Measurements from ENCODE around the gene TF. TPM values are rescaled to one million over a fixed set of nuclear protein-coding genes. Genes with fewer than 3 reads are reported as not detected.

TF gene
- total RNA-seq, 1 experiment from 2014 or later, result 0.09 TPM

- H3K36me3 Mint-ChIP-seq (ENCODE audit: insufficient read depth in 1 of 3, low read depth in 3 of 3), result peaks cover 0 to 2% (median 0%) of the 10 kb centered on the region in 3 experiments; a peak in 2 of 7 replicates
- Histone ChIP-seq H3K9me3 (ENCODE audit: control insufficient read depth, low read depth, low read length) (no peaks in the 10 kb centered on the region), H4K8ac (replicated peaks; ENCODE audit: insufficient read length, low read depth, low read length) (no peak overlapping the region), H2AFZ (ENCODE audit: low read length) (no peak overlapping the region), H2BK20ac (ENCODE audit: low read depth, low read length, poor library complexity, severe bottlenecking) (no peak overlapping the region), H2BK15ac (ENCODE audit: low read depth, low read length) (peak overlapping the region; percentile 37; the same call in 1 of the 2 replicates), H2BK12ac (ENCODE audit: insufficient read length, low read depth, low read length) (no peak overlapping the region), H2BK5ac (ENCODE audit: insufficient read length, low read length) (no peak overlapping the region), H3K56ac (ENCODE audit: insufficient read length, low read depth, low read length) (no peak overlapping the region), H3T11ph (ENCODE audit: low read length) (no peak overlapping the region), H3K18ac (ENCODE audit: insufficient read length, low read depth, low read length) (no peak overlapping the region), H4K91ac (ENCODE audit: insufficient read length, low read depth, low read length) (no peak overlapping the region), H3K4me2 (ENCODE audit: insufficient read depth, insufficient read length, low read length) (no peak overlapping the region), H3K79me1 (ENCODE audit: insufficient read depth, low read depth, low read length, poor library complexity, severe bottlenecking) (no peaks in the 10 kb centered on the region), H3K4me1 (ENCODE audit: insufficient read depth, low read length) (no peaks in the 10 kb centered on the region), H3K14ac (ENCODE audit: insufficient read depth, low read length) (no peak overlapping the region), H4K20me1 (ENCODE audit: control insufficient read depth, insufficient read depth, insufficient read length) (no peaks in the 10 kb centered on the region), H2BK120ac (ENCODE audit: low read depth, low read length, poor library complexity, severe bottlenecking) (no peak overlapping the region), H3K9ac (ENCODE audit: extremely low read depth, insufficient read length, low read length) (no peak overlapping the region), H3K23me2 (ENCODE audit: insufficient read length, low read depth, low read length, poor library complexity, severe bottlenecking) (no peaks in the 10 kb centered on the region), H2AK5ac (ENCODE audit: insufficient read length, low read length) (no peak overlapping the region), H3K27me3 (ENCODE audit: insufficient read depth, low read length) (no peaks in the 10 kb centered on the region), H3K79me2 (ENCODE audit: insufficient read depth, low read length) (no peaks in the 10 kb centered on the region), H3K4ac (ENCODE audit: low read depth, low read length) (no peak overlapping the region), H3K27ac (ENCODE audit: insufficient read length, low read depth, low read length) (no peak overlapping the region), H4K5ac (ENCODE audit: insufficient read length, low read depth, low read length) (no peak overlapping the region), H3K23ac (ENCODE audit: insufficient read length, low read depth, low read length) (no peak overlapping the region)
- H3K4me3 Mint-ChIP-seq, result no peak overlapping the region
- no CpG with 5 or more reads among the region's 7 CpGs for WGBS (ENCODE audit: extremely low coverage, insufficient read length, low lambda C conversion rate)
- no peak for DNase-seq
- TF ChIP-seq, protein P1, sequence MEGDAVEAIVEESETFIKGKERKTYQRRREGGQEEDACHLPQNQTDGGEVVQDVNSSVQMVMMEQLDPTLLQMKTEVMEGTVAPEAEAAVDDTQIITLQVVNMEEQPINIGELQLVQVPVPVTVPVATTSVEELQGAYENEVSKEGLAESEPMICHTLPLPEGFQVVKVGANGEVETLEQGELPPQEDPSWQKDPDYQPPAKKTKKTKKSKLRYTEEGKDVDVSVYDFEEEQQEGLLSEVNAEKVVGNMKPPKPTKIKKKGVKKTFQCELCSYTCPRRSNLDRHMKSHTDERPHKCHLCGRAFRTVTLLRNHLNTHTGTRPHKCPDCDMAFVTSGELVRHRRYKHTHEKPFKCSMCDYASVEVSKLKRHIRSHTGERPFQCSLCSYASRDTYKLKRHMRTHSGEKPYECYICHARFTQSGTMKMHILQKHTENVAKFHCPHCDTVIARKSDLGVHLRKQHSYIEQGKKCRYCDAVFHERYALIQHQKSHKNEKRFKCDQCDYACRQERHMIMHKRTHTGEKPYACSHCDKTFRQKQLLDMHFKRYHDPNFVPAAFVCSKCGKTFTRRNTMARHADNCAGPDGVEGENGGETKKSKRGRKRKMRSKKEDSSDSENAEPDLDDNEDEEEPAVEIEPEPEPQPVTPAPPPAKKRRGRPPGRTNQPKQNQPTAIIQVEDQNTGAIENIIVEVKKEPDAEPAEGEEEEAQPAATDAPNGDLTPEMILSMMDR (conservative IDR thresholded peaks at IDR 0.05), result no peak
- H3K27me3 Mint-ChIP-seq (ENCODE audit: low read depth), result peaks cover 13% of the 10 kb centered on the region
- H3K27ac Mint-ChIP-seq, result no peak overlapping the region; a peak in 1 of 7 replicates
- no peaks in the 10 kb centered on the region for H3K4me1 Mint-ChIP-seq
- peaks cover 0 to 4% of the 10 kb centered on the region in 2 experiments; a peak in 2 of 5 replicates for H3K9me3 Mint-ChIP-seq
Measured at GRCh38 chr3:133701435-133702358, 44.5 kb upstream of the TF start.

Data from H9 (cell line).